Measurements from ENCODE around the gene PICALM.

Gene PICALM, protein sequence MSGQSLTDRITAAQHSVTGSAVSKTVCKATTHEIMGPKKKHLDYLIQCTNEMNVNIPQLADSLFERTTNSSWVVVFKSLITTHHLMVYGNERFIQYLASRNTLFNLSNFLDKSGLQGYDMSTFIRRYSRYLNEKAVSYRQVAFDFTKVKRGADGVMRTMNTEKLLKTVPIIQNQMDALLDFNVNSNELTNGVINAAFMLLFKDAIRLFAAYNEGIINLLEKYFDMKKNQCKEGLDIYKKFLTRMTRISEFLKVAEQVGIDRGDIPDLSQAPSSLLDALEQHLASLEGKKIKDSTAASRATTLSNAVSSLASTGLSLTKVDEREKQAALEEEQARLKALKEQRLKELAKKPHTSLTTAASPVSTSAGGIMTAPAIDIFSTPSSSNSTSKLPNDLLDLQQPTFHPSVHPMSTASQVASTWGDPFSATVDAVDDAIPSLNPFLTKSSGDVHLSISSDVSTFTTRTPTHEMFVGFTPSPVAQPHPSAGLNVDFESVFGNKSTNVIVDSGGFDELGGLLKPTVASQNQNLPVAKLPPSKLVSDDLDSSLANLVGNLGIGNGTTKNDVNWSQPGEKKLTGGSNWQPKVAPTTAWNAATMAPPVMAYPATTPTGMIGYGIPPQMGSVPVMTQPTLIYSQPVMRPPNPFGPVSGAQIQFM

DNA sequence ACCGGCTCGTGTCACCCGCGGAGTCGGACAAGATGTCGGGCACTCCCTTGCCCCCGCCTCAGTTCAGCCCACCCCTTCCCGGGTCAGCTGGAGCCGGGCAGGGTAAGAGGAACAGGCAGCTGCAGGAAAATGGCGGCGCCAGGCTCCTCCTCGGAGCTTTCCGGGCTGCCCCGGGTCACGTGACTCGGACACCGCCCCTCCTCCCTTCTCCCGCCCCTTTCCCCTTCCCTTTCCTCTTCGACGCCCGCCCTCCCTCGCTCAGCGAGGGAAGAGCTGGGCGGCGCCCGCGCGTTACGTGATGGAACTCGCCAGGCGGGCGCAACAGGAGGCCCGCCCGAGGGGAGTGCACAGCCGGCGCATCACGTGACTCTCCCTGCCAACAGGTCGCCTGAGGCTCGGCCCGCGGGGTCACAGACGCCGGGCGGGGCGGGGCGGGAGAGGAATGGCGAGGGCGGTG lies at the start of gene PICALM:
Gene PICALM, minus strand, starts transcription at position 134 of the 457 bp plus-strand sequence. CDS start 304 bp downstream, outside the sequence.
- TF ChIP-seq, protein P1, sequence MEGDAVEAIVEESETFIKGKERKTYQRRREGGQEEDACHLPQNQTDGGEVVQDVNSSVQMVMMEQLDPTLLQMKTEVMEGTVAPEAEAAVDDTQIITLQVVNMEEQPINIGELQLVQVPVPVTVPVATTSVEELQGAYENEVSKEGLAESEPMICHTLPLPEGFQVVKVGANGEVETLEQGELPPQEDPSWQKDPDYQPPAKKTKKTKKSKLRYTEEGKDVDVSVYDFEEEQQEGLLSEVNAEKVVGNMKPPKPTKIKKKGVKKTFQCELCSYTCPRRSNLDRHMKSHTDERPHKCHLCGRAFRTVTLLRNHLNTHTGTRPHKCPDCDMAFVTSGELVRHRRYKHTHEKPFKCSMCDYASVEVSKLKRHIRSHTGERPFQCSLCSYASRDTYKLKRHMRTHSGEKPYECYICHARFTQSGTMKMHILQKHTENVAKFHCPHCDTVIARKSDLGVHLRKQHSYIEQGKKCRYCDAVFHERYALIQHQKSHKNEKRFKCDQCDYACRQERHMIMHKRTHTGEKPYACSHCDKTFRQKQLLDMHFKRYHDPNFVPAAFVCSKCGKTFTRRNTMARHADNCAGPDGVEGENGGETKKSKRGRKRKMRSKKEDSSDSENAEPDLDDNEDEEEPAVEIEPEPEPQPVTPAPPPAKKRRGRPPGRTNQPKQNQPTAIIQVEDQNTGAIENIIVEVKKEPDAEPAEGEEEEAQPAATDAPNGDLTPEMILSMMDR (IDR thresholded peaks at IDR 0.05; ENCODE audit: insufficient read depth, low read depth, low read length, missing control alignments) = no peak
- DNase-seq (ENCODE audit: low read depth) = peak; percentile 100
- peak within 1 kb of the TSS; percentile 88 for H3K4me3 ChIP-seq (ENCODE audit: low read depth, low read length)

DNA sequence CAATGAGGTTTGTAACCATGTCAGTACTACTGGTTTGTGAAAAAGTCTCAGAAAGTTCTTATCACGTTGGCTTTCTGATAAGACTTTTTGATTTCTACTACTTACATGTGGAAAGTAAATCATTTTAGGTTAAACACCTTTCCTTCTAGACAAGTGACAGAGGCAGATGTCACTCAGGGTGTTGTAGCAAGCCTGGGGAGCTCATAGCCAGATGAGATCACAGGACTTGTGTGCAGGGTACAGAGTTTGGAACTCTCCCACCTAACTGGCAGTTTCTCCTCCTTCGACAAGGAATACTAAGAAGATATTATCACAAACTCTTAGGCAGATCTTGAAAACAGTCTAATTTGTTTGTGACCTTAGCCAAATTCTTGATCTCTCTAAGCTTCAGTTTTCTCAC lies 49.4 kb upstream of the PICALM start:
- no peak for DNase-seq (ENCODE audit: low read depth)
- H3K4me3 ChIP-seq (ENCODE audit: low read depth, low read length) = no peak overlapping the region
- TF ChIP-seq, protein P1 (IDR thresholded peaks at IDR 0.05; ENCODE audit: insufficient read depth, low read depth, low read length, missing control alignments) = no peak

DNA sequence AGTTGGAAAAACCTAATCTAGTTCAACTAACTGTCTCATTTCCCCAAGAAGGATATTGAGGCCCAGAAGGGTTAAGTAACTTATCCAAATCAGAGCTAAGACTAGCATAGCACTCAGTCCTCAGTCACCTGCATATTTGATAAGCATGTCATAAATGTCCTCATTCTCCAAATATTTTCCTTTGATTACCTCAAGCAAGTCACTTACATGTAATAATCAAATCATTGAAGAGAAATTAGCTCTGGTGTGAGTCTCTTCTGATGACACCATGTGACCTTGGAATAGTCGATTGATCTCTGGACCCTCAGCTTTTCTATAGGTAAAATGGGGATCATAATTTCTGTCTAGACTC lies 48.8 kb upstream of the PICALM start:
- TF ChIP-seq, protein P1 (IDR thresholded peaks at IDR 0.05; ENCODE audit: insufficient read depth, low read depth, low read length, missing control alignments) = no peak
- no peak for DNase-seq (ENCODE audit: low read depth)
- H3K4me3 ChIP-seq (ENCODE audit: low read depth, low read length) = no peak overlapping the region

DNA sequence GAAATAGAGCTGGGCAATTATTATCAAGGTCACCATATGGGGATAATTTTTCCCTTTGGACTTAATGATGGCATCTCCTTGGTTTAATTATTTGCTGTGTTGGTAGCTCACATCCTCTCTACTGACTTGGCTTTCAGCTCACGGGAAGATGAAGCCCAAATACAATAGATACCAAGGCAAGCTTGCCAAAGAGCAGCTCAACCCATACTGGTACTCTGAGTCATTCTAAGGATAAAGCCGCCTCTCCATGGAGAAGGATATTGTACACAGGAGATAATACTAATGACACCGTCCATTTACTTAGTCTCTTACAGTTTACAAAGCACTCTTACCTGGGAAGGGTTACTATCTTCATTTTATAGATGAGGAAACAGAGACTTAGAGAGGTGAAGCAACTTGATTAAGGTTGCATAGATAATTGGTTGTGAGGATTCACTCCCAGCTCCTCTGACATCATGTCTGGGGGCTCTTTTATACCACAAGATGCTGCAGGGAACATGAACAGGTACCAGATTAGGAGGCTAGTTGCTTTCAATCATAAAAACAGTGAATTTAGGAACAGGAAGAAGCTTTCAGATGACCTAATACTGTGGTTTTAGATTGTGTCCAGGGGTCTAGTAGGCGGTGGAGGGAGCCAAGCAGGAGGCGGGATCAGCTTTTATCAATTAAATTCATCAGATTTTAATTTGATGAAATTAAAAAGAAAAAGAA lies 48.3 kb upstream of the PICALM start:
- no peak overlapping the region for H3K4me3 ChIP-seq (ENCODE audit: low read depth, low read length)
- DNase-seq (ENCODE audit: low read depth) = no peak
- TF ChIP-seq, protein P1 (IDR thresholded peaks at IDR 0.05; ENCODE audit: insufficient read depth, low read depth, low read length, missing control alignments) = no peak

DNA sequence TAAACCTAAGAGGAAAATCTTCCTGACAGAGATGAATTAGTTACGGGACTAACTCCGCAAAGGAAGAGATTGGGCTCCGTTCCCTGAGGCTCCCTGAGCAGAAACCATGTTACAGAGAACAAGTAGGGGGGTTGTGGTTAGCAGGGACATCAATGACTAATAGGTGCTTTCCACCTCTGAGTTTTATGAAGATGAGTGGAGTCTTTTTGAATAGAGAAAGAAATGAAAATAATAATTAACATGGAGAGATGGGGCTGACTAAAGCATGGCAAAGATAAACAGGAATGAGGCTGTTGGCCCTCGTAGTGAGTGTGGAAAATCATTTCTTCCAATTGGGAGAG lies 47.5 kb upstream of the PICALM start:
- peak overlapping the region; percentile 38 for H3K4me3 ChIP-seq (ENCODE audit: low read depth, low read length)
- DNase-seq (ENCODE audit: low read depth) = peak; percentile 82
- TF ChIP-seq, protein P1 (IDR thresholded peaks at IDR 0.05; ENCODE audit: insufficient read depth, low read depth, low read length, missing control alignments) = no peak

DNA sequence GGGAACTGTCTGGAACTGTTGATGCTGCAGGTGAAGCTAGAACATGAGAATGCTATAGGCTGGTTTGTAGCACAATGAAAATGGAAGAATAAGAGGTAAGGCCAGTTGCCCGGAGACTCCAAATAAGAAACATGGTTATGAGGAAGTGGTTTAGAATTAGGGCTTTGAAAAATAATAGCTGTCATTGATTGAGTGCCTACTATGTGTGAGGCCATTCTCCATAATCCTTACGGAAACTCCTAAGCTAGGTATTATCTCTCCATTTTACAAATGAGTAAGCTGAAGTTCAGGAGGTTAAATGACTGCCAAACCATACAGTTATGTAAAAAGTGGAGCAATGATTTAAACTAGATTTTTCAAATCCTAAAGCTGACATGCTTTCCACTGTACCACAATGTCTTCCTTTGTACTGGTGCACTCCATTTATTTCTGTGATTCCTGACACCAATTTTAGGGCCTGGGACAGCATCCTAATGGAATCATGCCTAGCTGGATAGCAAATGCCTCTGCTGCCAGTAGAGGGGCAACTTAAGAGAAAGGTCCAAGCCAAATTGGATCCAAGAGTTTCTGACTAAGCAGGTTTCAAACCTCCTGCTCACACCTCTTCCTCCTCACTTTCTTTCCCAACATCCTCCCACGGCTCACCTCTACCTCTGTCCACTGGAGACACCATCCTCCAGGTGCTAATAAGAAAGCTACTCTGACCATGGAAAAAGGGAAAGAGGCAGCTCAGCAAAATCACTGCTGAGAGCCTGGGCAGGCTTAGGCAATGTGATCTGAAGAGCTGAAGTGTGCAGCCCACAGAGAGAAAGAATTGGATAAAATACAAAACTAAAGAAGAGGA lies 46.9 kb upstream of the PICALM start:
- peak; percentile 16 for DNase-seq (ENCODE audit: low read depth)
- TF ChIP-seq, protein P1 (IDR thresholded peaks at IDR 0.05; ENCODE audit: insufficient read depth, low read depth, low read length, missing control alignments) = no peak
- H3K4me3 ChIP-seq (ENCODE audit: low read depth, low read length) = peak overlapping the region; percentile 38
